ENCODE measurements around the gene PFDN1. TPM values are rescaled to one million over a fixed set of nuclear protein-coding genes. Genes with fewer than 3 reads are reported as not detected.

PFDN1 gene
- total RNA-seq, 1 experiment from 2014 or later, result 54.4 TPM

DNA sequence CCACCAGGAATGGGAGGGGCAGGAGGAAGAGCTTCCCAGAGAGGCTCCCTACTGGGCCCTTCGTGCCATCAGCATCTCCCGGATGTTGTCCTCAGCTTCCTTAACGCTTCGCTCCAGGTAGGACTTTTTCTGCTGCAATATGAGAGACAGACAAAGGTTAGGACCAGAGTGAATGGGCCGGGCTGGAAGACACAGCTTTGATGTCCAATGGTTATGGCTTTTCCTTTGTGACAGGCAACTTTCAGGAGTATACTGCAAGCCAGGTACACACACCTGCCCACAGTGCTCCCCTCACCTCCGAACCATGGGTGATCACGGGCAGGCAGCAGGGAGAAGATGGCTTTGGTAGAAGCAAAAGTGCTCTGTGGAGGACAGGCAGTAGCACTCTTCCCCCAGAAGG is 57.0 kb downstream of the PFDN1 start:
- intact Hi-C loops (cut with micrococcal nuclease; ENCODE audit: unreplicated experiment), result loop anchor here (2.0 kb wide), 2 partner anchors 105 to 111 kb away; no protein-coding TSS in a partner anchor
- H3K4me3 ChIP-seq (ENCODE audit: low read depth in 2 of 2, low read length in 2 of 2), result no peak overlapping the region
- no peaks in the 10 kb centered on the region for H3K9me3 ChIP-seq (ENCODE audit: control insufficient read depth, insufficient read depth, low read depth, low read length)
- DNase-seq (ENCODE audit: low read depth, low spot score) (no peak), ATAC-seq (no peak; the same call in 1 of the 2 replicates)
- peaks cover 26% of the 10 kb centered on the region for H3K4me1 ChIP-seq (ENCODE audit: control insufficient read depth, insufficient read depth, low read length)
- BruUV-seq (replicated peaks), result no TSS peak
- ChIA-PET CTCF (interaction anchor here (1.0 to 4.8 kb wide), 2 partner anchors 14 to 100 kb away, joined by 3 to 79 read pairs; partner anchors contain the start of gene HBEGF), POLR2A (interaction anchor here (0.9 kb wide), 1 partner anchor 82 kb away, joined by 3 read pairs; no protein-coding TSS in a partner anchor)
- H3K27ac ChIP-seq (ENCODE audit: low read length), result no peak overlapping the region
- in situ Hi-C loops (cut with HindIII; ENCODE audit: low pct_unique_long_range_greater_than_20kb, low sequenced_read_pairs), result no loop called here
- no peaks in the 10 kb centered on the region for H3K36me3 ChIP-seq (ENCODE audit: control insufficient read depth, insufficient read depth, low read length)
- TF ChIP-seq, protein P1, sequence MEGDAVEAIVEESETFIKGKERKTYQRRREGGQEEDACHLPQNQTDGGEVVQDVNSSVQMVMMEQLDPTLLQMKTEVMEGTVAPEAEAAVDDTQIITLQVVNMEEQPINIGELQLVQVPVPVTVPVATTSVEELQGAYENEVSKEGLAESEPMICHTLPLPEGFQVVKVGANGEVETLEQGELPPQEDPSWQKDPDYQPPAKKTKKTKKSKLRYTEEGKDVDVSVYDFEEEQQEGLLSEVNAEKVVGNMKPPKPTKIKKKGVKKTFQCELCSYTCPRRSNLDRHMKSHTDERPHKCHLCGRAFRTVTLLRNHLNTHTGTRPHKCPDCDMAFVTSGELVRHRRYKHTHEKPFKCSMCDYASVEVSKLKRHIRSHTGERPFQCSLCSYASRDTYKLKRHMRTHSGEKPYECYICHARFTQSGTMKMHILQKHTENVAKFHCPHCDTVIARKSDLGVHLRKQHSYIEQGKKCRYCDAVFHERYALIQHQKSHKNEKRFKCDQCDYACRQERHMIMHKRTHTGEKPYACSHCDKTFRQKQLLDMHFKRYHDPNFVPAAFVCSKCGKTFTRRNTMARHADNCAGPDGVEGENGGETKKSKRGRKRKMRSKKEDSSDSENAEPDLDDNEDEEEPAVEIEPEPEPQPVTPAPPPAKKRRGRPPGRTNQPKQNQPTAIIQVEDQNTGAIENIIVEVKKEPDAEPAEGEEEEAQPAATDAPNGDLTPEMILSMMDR (IDR thresholded peaks at IDR 0.05), result no peak
- TF ChIP-seq TCF7L2 (IDR thresholded peaks at IDR 0.05; ENCODE audit: low read depth, low read length), result no peak
- no peak for TF ChIP-seq SIN3A (IDR thresholded peaks at IDR 0.05; ENCODE audit: borderline replicate concordance, insufficient read depth, low read depth, low read length)
- TF ChIP-seq, protein P2, sequence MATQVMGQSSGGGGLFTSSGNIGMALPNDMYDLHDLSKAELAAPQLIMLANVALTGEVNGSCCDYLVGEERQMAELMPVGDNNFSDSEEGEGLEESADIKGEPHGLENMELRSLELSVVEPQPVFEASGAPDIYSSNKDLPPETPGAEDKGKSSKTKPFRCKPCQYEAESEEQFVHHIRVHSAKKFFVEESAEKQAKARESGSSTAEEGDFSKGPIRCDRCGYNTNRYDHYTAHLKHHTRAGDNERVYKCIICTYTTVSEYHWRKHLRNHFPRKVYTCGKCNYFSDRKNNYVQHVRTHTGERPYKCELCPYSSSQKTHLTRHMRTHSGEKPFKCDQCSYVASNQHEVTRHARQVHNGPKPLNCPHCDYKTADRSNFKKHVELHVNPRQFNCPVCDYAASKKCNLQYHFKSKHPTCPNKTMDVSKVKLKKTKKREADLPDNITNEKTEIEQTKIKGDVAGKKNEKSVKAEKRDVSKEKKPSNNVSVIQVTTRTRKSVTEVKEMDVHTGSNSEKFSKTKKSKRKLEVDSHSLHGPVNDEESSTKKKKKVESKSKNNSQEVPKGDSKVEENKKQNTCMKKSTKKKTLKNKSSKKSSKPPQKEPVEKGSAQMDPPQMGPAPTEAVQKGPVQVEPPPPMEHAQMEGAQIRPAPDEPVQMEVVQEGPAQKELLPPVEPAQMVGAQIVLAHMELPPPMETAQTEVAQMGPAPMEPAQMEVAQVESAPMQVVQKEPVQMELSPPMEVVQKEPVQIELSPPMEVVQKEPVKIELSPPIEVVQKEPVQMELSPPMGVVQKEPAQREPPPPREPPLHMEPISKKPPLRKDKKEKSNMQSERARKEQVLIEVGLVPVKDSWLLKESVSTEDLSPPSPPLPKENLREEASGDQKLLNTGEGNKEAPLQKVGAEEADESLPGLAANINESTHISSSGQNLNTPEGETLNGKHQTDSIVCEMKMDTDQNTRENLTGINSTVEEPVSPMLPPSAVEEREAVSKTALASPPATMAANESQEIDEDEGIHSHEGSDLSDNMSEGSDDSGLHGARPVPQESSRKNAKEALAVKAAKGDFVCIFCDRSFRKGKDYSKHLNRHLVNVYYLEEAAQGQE (IDR thresholded peaks at IDR 0.05; ENCODE audit: insufficient read depth in 1 of 2, low read depth in 2 of 2, low read length in 1 of 2), result no peak
- TF ChIP-seq POLR2AphosphoS5 (IDR thresholded peaks at IDR 0.05; ENCODE audit: low read depth, low read length), result no peak
- H3K27me3 ChIP-seq (ENCODE audit: control insufficient read depth, insufficient read depth, low read length), result no peaks in the 10 kb centered on the region

DNA sequence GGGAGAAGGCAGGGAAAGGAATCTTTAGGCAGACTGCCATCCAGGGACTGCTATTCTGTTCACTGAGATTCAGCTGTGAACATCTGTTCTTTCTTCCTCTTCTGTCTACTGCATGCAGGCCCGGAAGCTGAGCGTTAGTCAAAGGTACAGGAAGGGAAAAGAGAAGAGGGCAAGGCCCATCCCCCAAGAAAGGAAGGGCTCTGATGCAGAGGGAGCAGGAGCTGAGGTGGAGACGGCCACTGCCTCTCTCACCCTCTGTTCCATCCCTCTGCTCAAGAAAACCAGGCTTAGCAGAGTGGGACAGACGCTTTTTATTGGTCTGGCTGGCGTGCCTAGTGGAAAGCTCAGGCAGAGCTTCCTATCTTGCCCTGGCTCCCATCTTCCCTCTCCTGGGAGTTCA is 57.6 kb downstream of the PFDN1 start:
- no peak for ATAC-seq
- DNase-seq (ENCODE audit: low read depth, low spot score), result no peak
- Histone ChIP-seq H3K27me3 (ENCODE audit: control insufficient read depth, insufficient read depth, low read length) (no peaks in the 10 kb centered on the region), H3K4me1 (ENCODE audit: control insufficient read depth, insufficient read depth, low read length) (peaks cover 31% of the 10 kb centered on the region), H3K36me3 (ENCODE audit: control insufficient read depth, insufficient read depth, low read length) (no peaks in the 10 kb centered on the region), H3K27ac (ENCODE audit: low read length) (no peak overlapping the region), H3K9me3 (ENCODE audit: control insufficient read depth, insufficient read depth, low read depth, low read length) (no peaks in the 10 kb centered on the region), H3K4me3 (ENCODE audit: low read depth in 2 of 2, low read length in 2 of 2) (no peak overlapping the region)
- TF ChIP-seq POLR2AphosphoS5 (IDR thresholded peaks at IDR 0.05; ENCODE audit: low read depth, low read length) (no peak), SIN3A (IDR thresholded peaks at IDR 0.05; ENCODE audit: borderline replicate concordance, insufficient read depth, low read depth, low read length) (no peak), TCF7L2 (IDR thresholded peaks at IDR 0.05; ENCODE audit: low read depth, low read length) (no peak)
- TF ChIP-seq, protein P2 (IDR thresholded peaks at IDR 0.05; ENCODE audit: insufficient read depth in 1 of 2, low read depth in 2 of 2, low read length in 1 of 2), result no peak
- TF ChIP-seq, protein P1 (IDR thresholded peaks at IDR 0.05), result no peak
- POLR2A ChIA-PET, result no interaction called here
- in situ Hi-C loops (cut with HindIII; ENCODE audit: low pct_unique_long_range_greater_than_20kb, low sequenced_read_pairs) (no loop called here), intact Hi-C loops (cut with micrococcal nuclease; ENCODE audit: unreplicated experiment) (loop anchor here (2.0 kb wide), 1 partner anchor 111 kb away; no protein-coding TSS in a partner anchor)
- CTCF ChIA-PET, result interaction anchor here (1.0 to 4.8 kb wide), 6 partner anchors 15 to 121 kb away, joined by 3 to 79 read pairs (median 8); partner anchors contain the start of gene HBEGF
- TSS peak; percentile 89 for BruUV-seq (replicated peaks)
